ENCODE measurements around the gene SAE1.

Gene SAE1

DNA sequence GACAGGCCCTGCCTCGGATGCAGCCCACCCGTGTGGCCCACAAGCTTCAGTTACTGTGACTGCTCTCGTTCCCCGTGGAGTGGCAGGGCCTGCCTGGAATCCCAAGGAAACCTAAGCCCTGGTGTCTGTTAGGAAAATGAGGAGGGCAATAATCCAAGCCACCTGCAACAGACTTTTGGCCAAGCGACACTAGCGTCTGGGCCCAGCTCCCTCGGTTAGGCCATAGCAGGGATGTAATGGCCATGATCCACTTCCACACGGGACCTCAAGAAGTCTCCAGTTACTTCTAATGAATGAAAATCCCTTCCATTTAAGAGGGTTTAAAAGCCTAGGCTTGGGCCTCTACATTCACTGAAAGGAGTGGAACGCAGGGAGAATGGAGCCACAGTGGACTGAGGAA is 26.0 kb upstream of the SAE1 start:
- DNase-seq (ENCODE audit: extremely low spot score, insufficient read length, low read depth) = no peak

DNA sequence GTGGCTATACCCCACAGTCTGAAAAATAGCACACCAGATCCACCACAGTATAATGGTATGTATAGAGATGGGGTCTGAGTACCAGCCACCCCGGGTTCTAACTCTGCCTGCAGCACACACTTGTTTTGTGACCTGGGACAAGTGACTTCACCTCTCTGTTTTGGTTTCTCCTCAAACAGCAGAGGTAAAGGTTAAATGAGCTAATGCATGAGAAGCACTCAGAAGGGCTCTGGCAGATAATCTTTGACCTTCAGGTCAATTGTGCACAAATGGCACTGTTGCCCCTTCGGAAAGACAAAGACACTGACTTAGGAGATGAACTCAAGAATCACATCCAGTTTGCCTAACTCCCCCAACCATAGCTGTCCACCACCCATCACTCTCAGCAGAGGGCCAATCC is 24.8 kb upstream of the SAE1 start:
- no peak for DNase-seq (ENCODE audit: extremely low spot score, insufficient read length, low read depth)
- no peak for FAIRE-seq

More for the DNA sequence above, 26.0 kb upstream of the SAE1 start:
- no peak for FAIRE-seq

DNA sequence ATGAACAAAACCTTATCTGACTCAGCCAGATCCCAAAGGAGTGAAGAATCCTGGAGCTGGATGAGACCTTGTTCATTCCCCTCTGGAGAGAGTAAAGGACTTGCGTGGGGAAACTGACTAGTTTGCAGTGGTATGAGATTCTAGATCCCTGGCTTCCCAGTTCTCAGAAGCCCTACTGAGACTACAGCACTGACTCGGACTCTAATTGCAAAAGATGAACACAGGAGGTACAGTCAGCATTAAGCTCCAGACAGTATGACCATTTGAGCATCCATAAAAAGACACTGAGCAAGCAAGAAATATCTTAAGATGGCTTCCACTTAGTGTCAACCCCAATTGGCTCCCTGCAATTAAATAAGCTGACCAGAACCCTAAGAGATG is 23.8 kb upstream of the SAE1 start:
- FAIRE-seq (no peak), DNase-seq (ENCODE audit: extremely low spot score, insufficient read length, low read depth) (no peak)

DNA sequence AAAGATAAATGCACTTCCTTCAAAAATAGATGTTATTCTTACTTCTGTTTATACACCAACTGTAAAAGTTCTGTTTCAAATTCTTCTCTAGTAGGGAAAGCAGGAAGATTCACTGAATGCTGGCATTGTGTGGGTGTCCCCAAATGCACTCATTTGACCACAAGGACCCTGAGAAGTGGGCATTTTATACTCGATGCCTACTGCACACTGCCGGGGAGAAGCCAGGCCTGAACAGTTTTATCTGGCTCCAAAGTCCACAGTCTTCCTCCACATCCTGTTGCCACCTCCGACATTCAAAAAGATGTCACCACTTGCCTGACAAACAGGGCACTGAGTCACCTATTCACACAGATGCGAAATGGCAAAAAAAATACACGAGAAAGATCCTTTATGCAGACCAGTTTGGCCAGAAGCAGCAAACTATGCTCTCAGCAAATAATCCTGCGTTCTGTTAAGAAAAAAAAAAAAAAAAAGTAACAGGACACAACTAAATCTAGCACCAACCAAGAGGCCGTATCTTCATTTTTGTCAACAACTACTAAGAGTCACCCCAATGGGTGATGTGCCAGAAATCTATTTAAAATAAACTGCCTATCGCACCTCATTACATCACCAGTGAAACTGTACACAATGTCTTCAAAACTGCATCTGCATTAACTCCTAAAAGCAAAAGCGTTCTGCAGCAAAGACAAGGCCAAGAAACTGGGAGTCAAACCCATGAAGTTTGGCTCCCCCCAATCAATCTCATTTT is 23.3 kb upstream of the SAE1 start:
- DNase-seq (ENCODE audit: extremely low spot score, insufficient read length, low read depth) (no peak), FAIRE-seq (no peak)

DNA sequence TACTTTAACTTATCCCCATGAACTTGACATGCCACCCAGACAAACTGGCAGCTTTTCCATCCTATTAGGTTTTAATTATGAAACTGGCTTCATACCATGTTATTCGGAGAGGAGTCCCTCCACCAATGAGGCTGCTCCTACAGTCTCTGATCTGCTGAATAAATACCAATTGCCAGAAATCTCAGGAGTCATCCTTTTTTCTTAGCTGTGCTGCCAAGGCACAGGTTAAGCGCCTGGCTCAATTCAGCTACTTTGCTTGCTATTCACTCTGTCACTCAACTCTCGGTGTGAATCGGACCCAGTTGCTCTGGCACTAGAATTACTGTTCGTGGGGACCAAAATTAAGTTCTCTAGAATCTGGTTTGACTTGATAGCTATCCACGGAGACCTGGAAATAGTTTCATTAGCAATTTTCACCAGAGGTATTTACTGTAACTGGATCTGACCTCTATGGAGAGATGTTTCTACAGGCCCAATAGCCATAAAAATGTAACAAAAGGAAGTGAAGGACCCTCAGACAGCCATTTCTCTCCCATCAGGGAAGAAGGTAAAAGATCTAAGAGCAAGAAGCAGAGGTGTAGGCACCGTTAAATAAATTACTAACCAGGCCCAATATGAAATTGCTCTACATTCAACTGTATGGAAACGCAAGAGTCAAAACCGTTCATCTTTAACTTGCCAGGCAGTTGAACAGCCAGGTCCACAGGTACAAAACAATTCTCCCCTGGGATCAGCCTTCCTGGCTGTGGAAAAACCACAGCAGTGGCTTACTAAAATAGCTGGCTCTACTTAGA is 22.5 kb upstream of the SAE1 start:
- DNase-seq (ENCODE audit: extremely low spot score, insufficient read length, low read depth) (no peak), FAIRE-seq (no peak)

DNA sequence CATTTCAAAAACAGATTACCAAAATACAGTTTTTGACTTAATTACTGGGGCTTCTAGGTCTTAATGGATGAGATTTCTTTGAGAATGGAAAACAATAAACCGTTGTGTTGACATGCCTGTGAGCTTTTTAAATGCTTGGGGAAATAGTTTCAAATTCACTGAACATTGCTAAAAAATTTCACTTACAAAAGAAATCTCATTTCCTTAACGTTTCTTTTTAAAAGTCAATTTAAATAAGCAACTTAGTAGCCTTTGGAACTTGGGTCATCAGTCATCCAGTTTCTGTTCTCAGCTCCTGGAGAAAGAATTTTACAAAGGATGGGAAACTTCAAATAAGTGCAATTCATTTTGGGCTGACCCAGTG is 21.5 kb upstream of the SAE1 start:
- FAIRE-seq (no peak), DNase-seq (ENCODE audit: extremely low spot score, insufficient read length, low read depth) (no peak)

DNA sequence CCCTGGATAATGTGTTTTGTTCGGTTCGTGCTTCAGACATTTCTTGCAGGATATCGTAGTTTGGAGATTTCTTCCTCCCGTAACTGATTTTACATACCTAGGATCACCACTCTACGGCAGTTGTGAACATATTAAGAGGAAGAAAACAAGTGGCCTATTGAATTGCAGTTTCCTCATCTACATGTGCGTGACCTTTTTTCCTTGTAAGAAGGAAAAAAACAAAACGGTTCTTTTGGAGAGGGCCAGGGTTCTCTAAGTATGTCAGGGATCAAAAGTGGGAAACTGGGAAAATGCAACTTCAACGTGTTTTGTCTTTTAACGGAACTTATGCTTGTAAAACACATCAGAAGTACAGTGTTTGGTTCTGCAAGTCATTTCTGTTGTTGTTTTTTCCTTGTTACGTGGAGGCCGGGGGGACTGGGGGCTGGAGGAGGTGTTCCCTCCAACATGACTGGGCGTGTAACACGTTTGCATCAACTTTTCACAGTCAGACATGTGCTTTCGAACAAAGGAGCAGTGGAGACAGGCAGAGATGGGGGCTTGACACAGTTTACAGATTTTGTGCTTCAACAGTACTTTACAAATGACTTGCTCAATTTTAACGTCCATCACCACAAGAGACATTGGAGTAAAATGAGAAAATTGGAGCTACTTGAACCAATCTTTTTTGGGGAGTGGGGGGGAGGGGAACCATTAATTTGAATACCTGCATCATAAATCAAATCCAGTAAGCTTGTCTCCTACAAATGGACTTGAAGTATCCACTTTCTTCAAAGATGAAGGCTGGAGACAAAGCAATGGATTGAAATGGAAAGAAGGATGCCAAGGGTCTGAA is 20.9 kb upstream of the SAE1 start:
- DNase-seq (ENCODE audit: extremely low spot score, insufficient read length, low read depth) (no peak), FAIRE-seq (peak; percentile 67)

DNA sequence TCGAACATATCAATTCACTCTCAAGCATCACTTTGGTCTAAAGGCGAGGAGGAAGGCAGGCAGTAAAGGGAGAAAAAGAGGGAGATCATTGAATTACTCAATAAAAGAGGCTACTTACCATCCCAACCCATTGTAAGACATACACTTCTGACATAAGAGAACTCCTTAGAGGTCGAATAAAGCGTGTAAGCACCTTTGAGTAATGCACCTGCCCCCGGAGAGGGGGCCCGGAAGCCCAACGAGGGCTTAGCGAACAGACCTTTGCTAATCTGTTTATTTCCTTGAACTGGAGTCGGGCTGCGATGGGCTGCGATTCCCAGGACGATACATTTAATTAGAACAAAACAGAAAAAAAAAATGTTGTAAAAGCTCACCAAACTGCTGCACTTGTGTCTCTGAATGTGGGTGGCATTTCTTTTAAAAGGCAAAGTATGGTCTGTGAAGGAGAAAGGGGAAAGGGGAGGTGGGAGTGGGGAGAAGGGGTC is 20.1 kb upstream of the SAE1 start:
- FAIRE-seq (no peak), DNase-seq (ENCODE audit: extremely low spot score, insufficient read length, low read depth) (no peak)

DNA sequence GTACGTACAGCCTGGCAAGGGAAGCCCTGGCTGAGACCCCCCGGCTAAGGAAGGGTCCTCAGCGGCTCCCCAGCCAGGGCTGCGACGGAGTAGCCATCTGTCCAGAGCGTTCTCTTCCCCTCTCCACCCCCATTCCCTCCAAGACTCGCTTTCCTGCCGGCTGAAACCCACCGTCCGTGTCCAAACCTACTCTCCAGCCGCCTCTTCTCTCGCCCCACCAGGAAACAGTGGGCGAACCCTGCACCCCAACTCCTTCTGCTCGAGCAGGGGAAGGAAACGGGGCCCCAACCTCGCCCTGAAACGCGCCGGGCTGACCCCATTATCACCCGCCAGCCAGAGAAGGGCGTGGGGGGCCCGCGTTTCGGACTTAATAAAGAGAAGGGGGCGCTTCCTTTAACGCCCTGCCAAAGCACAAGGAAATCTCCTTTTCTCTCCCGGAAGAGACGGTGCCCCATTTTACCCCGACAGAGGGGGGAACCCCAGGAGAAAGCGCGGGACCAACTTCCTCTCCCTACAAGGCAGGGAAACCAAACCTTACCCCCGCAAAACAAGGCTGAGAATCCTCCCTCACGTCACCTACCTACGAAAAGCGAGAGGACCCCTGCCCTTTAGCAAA is 19.5 kb upstream of the SAE1 start:
- FAIRE-seq (peak; percentile 36), DNase-seq (ENCODE audit: extremely low spot score, insufficient read length, low read depth) (no peak)

DNA sequence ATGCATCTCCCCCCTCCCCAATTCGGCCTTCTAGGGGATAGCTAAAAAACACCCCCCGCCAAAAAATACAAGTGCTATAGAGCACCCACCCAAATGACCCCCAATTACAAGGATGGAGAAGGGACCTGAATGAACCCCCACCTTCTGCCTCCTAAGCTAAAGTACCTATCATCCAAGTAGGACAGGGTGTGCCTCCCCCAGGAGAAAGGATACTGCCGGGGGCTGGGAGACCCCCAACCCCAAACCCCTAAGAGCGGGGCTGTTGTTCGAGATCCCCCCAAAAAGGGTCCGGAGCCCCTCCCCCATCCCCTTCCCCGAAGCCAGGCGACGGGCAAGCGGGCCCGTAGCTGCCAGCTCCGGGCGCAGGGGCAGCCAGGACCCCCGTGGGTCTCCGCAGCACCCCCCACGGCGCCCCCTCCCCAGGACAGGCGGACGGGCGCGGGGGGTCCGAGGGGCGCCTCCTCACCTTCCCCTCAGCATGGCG is 18.9 kb upstream of the SAE1 start:
- DNase-seq (ENCODE audit: extremely low spot score, insufficient read length, low read depth) (no peak), FAIRE-seq (no peak)

DNA sequence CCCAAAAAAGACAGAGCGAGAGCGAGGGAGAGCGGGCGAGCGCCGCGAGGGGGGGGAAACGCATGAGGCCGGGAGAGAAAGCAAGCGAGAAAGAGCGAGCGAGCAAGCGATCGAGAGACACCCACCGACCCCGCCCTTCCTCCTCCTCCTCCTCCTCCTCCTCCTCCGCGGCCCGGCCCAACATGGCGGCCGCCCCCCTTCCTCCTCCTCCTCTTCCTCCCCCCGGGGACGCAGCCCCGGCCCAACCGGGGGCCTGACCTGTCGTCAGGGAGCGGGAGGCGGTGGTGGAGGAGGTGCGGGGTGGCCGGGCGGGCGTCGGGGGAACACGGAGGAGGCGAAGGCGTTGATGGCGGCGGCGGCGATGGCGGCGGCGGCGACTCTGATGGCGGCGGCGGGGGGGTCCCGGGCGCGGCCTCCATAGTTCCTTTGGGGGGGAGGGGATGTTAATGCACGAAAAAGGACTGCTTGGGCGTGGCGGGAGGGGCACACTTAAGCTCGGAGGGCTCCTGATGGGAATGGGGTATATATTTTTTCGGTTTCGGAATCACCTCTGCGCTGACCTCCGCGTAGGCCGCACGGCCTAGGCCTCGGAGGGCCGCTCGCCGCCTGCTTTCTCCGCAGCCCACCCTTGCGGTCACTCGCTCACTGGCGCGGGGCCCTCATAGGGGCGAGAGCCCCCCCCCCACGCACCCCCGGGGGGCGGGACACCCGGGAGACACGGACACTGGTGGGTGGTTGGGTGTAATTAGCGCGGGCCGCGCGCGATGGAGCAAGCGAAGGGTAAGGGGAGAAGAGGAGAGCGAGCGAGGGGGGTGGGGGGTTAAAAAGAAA is 18.3 kb upstream of the SAE1 start:
- DNase-seq (ENCODE audit: extremely low spot score, insufficient read length, low read depth) = peak; percentile 39
- FAIRE-seq = peak; percentile 82

DNA sequence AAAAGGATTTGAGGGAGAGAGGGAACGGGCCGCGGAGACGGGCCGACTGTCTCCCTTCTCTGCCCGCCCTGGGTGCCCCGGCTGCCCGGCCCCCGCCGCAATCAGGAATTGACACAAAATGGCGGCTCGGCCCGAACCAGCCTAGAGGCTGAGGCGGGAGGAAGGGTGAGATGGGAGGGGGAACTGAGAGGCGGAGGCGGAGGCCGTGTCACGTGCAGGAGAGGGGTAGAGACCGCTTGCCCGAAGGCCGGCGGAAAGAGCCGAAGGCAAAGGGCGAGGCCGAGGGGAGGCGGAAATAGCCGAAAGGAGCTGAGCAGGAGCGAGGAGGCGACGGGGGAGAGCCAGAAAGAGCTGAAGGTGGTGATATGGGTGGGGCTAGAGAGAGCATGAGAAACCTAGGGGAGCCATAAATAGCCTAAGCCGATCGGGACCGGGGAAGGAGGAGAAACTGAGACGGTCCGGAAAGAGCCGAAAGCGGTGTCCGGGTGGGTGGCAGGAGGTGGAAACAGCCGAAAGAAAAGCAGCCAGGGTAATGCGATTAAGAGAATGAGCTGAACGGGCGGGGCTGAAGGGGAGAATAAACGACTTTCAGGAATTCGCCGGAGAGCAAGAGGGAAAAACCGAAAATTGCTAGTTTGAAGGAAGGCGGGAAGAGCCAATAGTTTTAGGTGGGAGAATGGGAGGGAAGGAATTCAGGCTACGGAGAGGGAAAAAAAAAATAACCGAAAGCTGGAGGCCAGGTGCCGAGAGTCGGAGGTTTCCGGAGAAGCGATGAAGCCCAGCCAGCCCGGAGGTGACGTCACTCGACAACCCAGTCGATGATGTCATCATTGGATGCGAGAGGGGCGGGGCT is 17.4 kb upstream of the SAE1 start, which contains the start of gene ZC3H4:
TSS of gene ZC3H4 (minus strand) at position 780 of the 853 bp plus-strand sequence. CDS start 1,192 bp downstream, outside the sequence.
- peak; percentile 99 for FAIRE-seq
- peak; percentile 89 for DNase-seq (ENCODE audit: extremely low spot score, insufficient read length, low read depth)

DNA sequence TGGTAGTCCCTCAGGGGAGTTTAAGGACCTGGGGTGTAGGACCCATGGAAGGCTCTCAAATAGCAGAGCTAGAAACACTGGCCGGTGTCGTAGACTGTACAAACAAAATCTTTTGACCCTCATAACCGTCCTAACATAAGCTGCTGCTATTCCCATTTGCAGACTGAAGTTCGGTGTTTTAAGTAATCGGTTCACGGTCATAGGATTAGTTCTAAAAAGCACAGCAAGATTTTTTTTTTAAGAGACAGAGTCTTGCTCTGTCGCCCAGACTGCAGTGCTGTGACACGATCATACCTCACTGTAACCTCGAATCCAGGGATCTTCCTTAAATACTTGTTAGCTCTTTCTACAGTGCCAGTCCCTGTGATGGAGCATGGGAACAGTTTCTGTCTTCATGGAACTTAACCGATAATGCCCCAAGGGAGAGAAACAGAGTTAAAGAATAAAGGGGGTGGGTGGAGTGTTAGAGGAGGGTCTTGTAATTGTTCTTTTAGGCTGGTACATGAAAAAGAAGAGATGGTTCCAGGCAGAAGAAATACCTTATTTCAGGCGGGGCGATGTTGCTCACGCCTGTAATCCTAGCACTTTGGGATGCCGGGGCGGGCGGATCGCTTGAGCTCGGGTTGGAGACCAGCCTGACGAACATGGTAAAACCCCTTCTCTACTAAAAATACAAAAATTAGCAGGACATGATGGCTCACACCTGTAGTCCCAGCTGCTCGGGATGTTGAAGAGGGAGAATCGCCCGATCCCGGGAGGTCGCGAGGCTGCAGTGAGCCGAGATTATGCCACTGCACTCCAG is 16.6 kb upstream of the SAE1 start:
- DNase-seq (ENCODE audit: extremely low spot score, insufficient read length, low read depth) = no peak
- no peak for FAIRE-seq

DNA sequence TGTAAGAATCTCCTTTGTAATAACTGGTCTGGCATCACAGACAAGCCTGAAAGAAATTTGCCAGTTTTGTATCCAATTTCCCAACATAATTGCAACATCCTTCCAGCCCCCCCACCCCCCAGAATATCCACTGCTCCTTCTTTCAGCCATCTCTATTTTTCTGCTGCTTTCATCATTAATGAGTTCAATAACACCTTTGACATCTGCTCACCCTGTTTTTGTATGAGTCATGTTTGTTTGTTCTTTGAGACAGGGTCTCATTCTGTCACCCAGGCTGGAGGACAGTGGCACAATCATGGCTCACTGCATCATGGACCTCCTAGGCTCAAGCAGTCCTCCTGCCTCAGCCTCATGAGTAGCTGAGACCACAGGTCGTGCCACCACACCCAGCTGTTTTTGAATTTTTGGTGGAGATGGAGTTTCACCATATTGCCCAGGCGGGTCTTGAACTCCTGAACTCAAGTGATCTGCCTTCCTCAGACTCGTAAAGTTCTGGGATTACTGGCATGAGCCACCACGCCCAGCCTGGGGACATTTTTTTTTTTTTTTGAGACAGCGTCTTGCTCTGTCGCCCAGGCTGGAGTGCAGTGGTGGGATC is 10.1 kb upstream of the SAE1 start:
- no peak for FAIRE-seq

DNA sequence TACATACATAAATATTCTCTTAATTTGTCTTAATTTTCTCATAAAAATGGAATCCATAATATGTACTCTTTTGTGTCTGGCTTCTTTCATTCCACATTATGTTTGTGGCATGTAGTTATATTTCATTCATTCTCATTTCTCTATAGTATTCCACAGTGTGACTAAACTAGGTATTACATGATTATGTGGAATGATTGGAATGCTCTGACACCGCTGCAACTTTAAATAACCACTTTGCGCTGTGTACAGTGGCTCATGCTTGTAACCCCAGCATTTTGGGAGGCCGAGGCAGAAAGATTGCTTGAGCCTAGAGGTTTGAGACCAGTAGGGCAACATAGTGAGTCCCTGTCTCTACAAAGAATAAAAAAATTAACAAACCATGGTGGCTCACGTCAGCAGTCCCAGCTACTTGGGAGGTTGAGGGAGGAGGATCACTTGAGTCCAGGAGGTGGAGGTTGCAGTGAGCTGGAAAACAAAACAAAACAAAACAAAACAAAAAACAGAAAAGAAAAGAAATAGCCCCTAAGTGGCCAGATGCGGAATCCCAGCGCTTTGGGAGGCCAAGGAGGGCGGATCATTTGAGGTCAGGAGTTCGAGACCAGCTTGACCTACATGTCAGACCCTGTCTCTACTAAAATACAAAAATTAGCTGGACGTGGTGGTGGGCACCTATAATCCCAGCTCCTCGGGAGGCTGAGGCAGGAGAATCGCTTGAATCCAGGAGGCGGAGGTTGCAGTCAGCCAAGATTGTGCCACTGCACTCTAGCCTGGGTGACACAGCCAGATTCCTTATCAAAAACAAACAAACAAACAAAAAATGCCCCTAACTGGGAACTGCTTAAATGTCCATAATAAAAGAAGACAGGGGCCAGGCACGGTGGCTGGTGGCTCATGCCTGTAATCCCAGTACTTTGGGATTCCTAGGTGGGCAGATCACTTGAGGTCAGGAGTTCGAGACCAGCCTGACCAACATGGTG is 8.0 kb upstream of the SAE1 start:
- no peak for DNase-seq (ENCODE audit: extremely low spot score, insufficient read length, low read depth)
- no peak for FAIRE-seq

More for the DNA sequence above, 10.1 kb upstream of the SAE1 start:
- no peak for DNase-seq (ENCODE audit: extremely low spot score, insufficient read length, low read depth)

DNA sequence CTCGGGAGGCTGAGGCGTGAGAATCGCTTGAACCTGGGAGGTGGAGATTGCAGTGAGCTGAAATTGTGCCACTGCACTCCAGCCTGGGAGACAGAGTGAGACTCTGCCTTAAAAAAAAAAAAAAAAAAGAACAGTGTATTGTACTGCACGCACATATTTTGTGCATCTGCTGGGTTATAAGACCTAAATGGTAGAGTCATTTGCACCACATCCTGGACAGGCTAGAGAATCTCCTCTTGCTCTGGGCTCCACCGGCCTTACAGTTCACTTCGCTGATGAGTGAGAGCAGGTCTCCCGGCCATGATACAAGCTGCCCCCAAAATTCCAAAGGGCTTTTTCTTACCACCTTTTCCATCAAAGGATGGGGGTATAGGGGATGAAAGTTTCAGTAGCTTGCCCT is 7.2 kb upstream of the SAE1 start:
- FAIRE-seq (no peak), DNase-seq (ENCODE audit: extremely low spot score, insufficient read length, low read depth) (no peak)

Data from GM18507 (cell line).